Body of pancreas (tissue), 4 donors: Measurements from ENCODE around the gene TBC1D4. TPM values are rescaled to one million over a fixed set of nuclear protein-coding genes. Genes with fewer than 3 reads are reported as not detected.
A peak's percentile ranks its signal among the peaks of the same experiment; 100 is the strongest.

ENCODE experiments used
- ATAC-seq: fragments of 150-250 bp; one replicate; pipeline ENCODE4 v1.9.1; 2016
- DNase-seq, 4 donors: peaks; one replicate each; pipeline ENCODE4 v3.0.0-alpha.2; 2019
- H3K27ac ChIP-seq, 4 donors: fragments of 200-600 bp; sonication (generic); 1 replicate in 3 of 4; 2 replicates in 1 of 4; pipeline versions ENCODE4 v1.5.1 to v1.6.1; 2016 to 2019; ENCODE audit warnings: mild to moderate bottlenecking in 1 of 4, mixed read lengths in 1 of 4, moderate library complexity in 1 of 4
- H3K27me3 ChIP-seq, 2 donors: fragments of 200-600 bp; sonication (generic); one replicate each; pipeline ENCODE4 v1.6.0; 2016; ENCODE audit warnings: mild to moderate bottlenecking in 1 of 2
- H3K36me3 ChIP-seq, 2 donors: fragments of 200-600 bp; sonication (generic); replicated peaks in 1 of 2; 2 replicates each; pipeline ENCODE4 v1.5.1; 2016; ENCODE audit warnings: low read depth in 2 of 2; ENCODE audit not compliant: insufficient read depth in 1 of 2
- H3K4me1 ChIP-seq: fragments of 200-600 bp; sonication (generic); one replicate; pipeline ENCODE4 v1.6.0; 2016
- H3K4me3 ChIP-seq, 2 donors: fragments of 200-600 bp; sonication (generic); 1 replicate in 1 of 2; 2 replicates in 1 of 2; pipeline ENCODE4 v1.5.1; 2016 to 2019
- H3K9me3 ChIP-seq, 3 donors: fragments of 200-600 bp; sonication (generic); 1 replicate in 2 of 3; 2 replicates in 1 of 3; pipeline ENCODE4 v1.5.1; 2016
- CTCF ChIP-seq, 7 experiments: fragments of 450-650 bp in 4 of 7; fragments of 200-600 bp in 3 of 7; sonication (generic) in 3 of 7; IDR thresholded peaks; one replicate each; pipeline ENCODE4 v1.5.1; 2016 to 2019; ENCODE audit warnings: antibody characterized with exemption in 7 of 7
- POLR2A ChIP-seq, 3 donors: fragments of 450-650 bp; IDR thresholded peaks; one replicate each; pipeline ENCODE4 v1.6.1; 2016; ENCODE audit warnings: antibody characterized with exemption in 3 of 3, mild to moderate bottlenecking in 2 of 3
- WGBS, 2 donors: methylation state at CpG; one replicate each; pipeline ENCODE4 v1.1.5; 2017; 5-methylcytosine and 5-hydroxymethylcytosine counted together
- intact Hi-C: fragments of 100-400 bp; cut with DNase I; formaldehyde crosslinking; loops from one replicate; pipeline ENCODE4 v1.15.1; 2023
- total RNA-seq, 2 donors: library from RNA; depleted of rRNA; stranded (reverse); fragments of >200 nt; gene quantifications; one replicate each; pipeline ENCODE4 v1.1.0, GENCODE V29; 2016

The TBC1D4 gene
- total RNA-seq, 2 donors from 2014 or later: 28.3 to 29.7 TPM

- DNase-seq: no peak
- H3K4me1 ChIP-seq: peaks cover 11% of the 10 kb centered on the region
- H3K27ac ChIP-seq: peak overlapping the region in 1 of 4 donors; percentile 34
- intact Hi-C loops: no loop called here
- H3K4me3 ChIP-seq: no peak overlapping the region
- TF ChIP-seq CTCF (IDR thresholded peaks at IDR 0.05) (no peak), POLR2A (IDR thresholded peaks at IDR 0.05) (no peak)
- no peaks in the 10 kb centered on the region for H3K27me3 ChIP-seq
- H3K36me3 ChIP-seq: no peaks in the 10 kb centered on the region
- 8 to 16% methylated on average over 1 of the region's 1 CpG for WGBS, 2 donors
- ATAC-seq: no peak
- no peaks in the 10 kb centered on the region for H3K9me3 ChIP-seq
Observed at GRCh38 chr13:75385708-75386083, 96.3 kb downstream of the TBC1D4 start.

- Histone ChIP-seq H3K9me3 (no peaks in the 10 kb centered on the region), H3K4me3 (no peak overlapping the region), H3K36me3 (no peaks in the 10 kb centered on the region), H3K4me1 (peaks cover 11% of the 10 kb centered on the region), H3K27me3 (no peaks in the 10 kb centered on the region), H3K27ac (peak overlapping the region in 3 of 4 donors; percentile 33 to 53 (median 34))
- peak in 1 of 4 donors; percentile 14 for DNase-seq
- TF ChIP-seq CTCF (IDR thresholded peaks at IDR 0.05) (no peak), POLR2A (IDR thresholded peaks at IDR 0.05) (no peak)
- 28 to 35% methylated on average over 9 of the region's 9 CpGs for WGBS, 2 donors
- peak; percentile 42 for ATAC-seq
- intact Hi-C loops: no loop called here
Observed at GRCh38 chr13:75384879-75385707, 96.9 kb downstream of the TBC1D4 start.

GRCh38 chr13:75383064-75383715 is 98.8 kb downstream of the TBC1D4 start:
- Histone ChIP-seq H3K27ac (no peak overlapping the region), H3K27me3 (no peaks in the 10 kb centered on the region), H3K36me3 (no peaks in the 10 kb centered on the region), H3K4me1 (peaks cover 11% of the 10 kb centered on the region), H3K4me3 (no peak overlapping the region), H3K9me3 (no peaks in the 10 kb centered on the region)
- TF ChIP-seq POLR2A (IDR thresholded peaks at IDR 0.05): no peak
- TF ChIP-seq CTCF (IDR thresholded peaks at IDR 0.05): no peak
- DNase-seq (no peak), ATAC-seq (no peak)
- intact Hi-C loops: no loop called here
- 73 to 77% methylated on average over 6 of the region's 6 CpGs for WGBS, 2 donors

GRCh38 chr13:75378301-75378700 is 103.7 kb downstream of the TBC1D4 start:
- TF ChIP-seq CTCF (IDR thresholded peaks at IDR 0.05) (no peak), POLR2A (IDR thresholded peaks at IDR 0.05) (no peak)
- 68 to 77% methylated on average over 1 of the region's 1 CpG for WGBS, 2 donors
- ATAC-seq (no peak), DNase-seq (no peak)
- Histone ChIP-seq H3K9me3 (no peaks in the 10 kb centered on the region), H3K4me3 (no peak overlapping the region), H3K27me3 (no peaks in the 10 kb centered on the region), H3K4me1 (peaks cover 4% of the 10 kb centered on the region), H3K27ac (no peak overlapping the region), H3K36me3 (no peaks in the 10 kb centered on the region)
- intact Hi-C loops: no loop called here
